SK-N-SH (cell line): Measurements from ENCODE around the gene KRT84.

Experiments used
- GABPA ChIP-seq: IDR thresholded peaks from 2 replicates; pipeline ENCODE4 v1.4.0; 2012; ENCODE audit warnings: low read depth, mild to moderate bottlenecking
- RXRA ChIP-seq: IDR thresholded peaks from 2 replicates; pipeline ENCODE4 v1.4.0; 2012; ENCODE audit warnings: low read depth, mild to moderate bottlenecking, borderline replicate concordance
- SMC3 ChIP-seq: IDR thresholded peaks from 2 replicates; pipeline ENCODE4 v1.6.1; 2012; ENCODE audit warnings: low read depth, low read length, improper control_type of control experiment
- TAF1 ChIP-seq: IDR thresholded peaks from 2 replicates; pipeline ENCODE4 v1.6.1; 2012; ENCODE audit warnings: low read depth, mild to moderate bottlenecking, low read length, moderate library complexity, borderline replicate concordance
- TF ChIP-seq, protein P1 (sequence below): fragments of 200-600 bp; sonication (generic); IDR thresholded peaks from 2 replicates; pipeline ENCODE4 v1.6.1; 2017; ENCODE audit warnings: antibody characterized with exemption, mild to moderate bottlenecking, moderate library complexity
- TF ChIP-seq, protein P2 (sequence below): IDR thresholded peaks from 2 replicates; pipeline ENCODE4 v1.6.1; 2012; ENCODE audit warnings: mild to moderate bottlenecking, low read depth, low read length, moderate library complexity

DNA sequence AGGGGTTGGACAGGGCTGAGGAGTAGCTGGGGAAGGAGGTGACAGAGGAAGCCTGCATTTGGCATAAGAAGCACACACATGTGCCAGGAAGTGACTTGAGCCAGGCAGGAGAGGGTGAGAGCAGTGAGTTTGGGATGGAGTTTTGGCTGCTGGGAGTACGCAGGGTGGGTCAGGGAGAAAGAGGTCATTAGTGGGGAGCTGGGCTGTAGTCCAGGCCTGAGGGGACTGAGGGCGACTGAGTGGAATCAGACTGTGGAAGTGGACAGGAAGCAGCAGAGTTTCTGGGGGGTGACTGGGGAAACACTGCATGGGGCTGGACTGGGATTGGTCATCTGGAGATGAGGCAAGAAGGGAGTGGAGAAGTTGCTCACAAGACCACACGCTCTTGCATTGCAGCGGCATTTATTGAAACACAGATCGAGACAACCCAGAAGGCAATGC, 25.8 kb downstream of the KRT84 start:
- TF ChIP-seq, protein P1, sequence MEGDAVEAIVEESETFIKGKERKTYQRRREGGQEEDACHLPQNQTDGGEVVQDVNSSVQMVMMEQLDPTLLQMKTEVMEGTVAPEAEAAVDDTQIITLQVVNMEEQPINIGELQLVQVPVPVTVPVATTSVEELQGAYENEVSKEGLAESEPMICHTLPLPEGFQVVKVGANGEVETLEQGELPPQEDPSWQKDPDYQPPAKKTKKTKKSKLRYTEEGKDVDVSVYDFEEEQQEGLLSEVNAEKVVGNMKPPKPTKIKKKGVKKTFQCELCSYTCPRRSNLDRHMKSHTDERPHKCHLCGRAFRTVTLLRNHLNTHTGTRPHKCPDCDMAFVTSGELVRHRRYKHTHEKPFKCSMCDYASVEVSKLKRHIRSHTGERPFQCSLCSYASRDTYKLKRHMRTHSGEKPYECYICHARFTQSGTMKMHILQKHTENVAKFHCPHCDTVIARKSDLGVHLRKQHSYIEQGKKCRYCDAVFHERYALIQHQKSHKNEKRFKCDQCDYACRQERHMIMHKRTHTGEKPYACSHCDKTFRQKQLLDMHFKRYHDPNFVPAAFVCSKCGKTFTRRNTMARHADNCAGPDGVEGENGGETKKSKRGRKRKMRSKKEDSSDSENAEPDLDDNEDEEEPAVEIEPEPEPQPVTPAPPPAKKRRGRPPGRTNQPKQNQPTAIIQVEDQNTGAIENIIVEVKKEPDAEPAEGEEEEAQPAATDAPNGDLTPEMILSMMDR, result no peak
- TF ChIP-seq SMC3, result no peak
- TF ChIP-seq, protein P2, sequence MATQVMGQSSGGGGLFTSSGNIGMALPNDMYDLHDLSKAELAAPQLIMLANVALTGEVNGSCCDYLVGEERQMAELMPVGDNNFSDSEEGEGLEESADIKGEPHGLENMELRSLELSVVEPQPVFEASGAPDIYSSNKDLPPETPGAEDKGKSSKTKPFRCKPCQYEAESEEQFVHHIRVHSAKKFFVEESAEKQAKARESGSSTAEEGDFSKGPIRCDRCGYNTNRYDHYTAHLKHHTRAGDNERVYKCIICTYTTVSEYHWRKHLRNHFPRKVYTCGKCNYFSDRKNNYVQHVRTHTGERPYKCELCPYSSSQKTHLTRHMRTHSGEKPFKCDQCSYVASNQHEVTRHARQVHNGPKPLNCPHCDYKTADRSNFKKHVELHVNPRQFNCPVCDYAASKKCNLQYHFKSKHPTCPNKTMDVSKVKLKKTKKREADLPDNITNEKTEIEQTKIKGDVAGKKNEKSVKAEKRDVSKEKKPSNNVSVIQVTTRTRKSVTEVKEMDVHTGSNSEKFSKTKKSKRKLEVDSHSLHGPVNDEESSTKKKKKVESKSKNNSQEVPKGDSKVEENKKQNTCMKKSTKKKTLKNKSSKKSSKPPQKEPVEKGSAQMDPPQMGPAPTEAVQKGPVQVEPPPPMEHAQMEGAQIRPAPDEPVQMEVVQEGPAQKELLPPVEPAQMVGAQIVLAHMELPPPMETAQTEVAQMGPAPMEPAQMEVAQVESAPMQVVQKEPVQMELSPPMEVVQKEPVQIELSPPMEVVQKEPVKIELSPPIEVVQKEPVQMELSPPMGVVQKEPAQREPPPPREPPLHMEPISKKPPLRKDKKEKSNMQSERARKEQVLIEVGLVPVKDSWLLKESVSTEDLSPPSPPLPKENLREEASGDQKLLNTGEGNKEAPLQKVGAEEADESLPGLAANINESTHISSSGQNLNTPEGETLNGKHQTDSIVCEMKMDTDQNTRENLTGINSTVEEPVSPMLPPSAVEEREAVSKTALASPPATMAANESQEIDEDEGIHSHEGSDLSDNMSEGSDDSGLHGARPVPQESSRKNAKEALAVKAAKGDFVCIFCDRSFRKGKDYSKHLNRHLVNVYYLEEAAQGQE, result no peak
- TF ChIP-seq GABPA, result no peak
- TF ChIP-seq TAF1, result no peak
- TF ChIP-seq RXRA, result no peak
